Suppressor macrophage treated with lipopolysaccharide for 4 hours (primary cell): Measurements from ENCODE around the gene ELOVL4.

Experiments used
- DNase-seq: peaks from one replicate; pipeline ENCODE4 v3.0.0-alpha.2; 2020

ELOVL4 gene

GRCh38 chr6:79909517-79909916, 37.8 kb downstream of the ELOVL4 start:
- no peak for DNase-seq

GRCh38 chr6:79902046-79902445, 45.3 kb downstream of the ELOVL4 start:
- DNase-seq = no peak

GRCh38 chr6:79898076-79898475, 49.3 kb downstream of the ELOVL4 start:
- no peak for DNase-seq

DNA sequence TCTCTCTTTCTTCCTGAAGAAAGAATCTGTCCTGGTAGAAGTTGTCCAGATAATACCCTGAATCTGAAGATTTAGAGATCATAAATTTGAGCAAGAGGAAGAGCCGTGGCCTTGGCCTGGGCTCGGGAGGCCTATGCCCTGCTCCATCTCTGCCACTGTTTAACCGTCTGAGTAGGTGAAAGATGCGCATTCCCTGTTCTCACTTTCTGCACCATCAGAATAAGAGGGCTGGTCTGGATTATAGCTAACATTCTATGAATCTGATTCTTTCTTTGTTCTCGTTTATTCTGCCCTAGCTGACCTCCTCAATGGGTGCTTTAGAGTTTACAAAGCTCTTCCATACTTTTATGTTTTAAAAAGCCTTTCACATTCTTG, 51.3 kb downstream of the ELOVL4 start:
- DNase-seq = no peak

DNA sequence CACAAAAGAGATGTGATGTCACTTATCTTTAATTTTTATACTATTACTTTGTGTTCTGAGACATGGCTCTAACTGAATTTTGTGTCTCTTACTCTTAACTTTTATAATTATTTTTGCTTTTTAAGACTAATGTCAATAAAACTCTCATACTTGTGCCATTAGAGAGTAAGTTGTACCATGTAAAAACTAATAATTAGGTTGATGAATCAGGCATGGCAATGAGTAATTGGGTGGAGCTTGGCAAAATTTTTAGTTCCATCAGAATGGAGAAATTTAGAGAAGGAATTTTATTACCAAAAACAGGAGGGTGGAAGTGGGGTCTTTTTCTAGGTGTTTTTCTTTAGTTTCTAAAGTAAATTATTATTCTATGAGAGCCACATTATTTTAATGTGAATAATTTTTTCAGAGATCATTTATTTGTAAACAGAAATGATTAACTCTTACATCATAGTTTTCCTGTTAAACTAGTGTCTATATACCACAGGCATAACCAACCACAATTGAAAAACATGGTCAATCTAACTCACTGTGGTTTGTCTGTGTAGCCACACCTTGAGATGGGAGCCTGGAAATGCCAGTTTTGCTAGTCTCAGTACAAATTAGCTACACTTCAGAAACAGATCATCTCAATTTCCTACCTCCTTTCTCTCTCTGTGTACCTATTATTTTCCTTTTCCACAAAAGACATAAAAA, 51.8 kb downstream of the ELOVL4 start:
- no peak for DNase-seq

- DNase-seq = no peak
Measured at GRCh38 chr6:79894939-79895338, 52.4 kb downstream of the ELOVL4 start.

DNA sequence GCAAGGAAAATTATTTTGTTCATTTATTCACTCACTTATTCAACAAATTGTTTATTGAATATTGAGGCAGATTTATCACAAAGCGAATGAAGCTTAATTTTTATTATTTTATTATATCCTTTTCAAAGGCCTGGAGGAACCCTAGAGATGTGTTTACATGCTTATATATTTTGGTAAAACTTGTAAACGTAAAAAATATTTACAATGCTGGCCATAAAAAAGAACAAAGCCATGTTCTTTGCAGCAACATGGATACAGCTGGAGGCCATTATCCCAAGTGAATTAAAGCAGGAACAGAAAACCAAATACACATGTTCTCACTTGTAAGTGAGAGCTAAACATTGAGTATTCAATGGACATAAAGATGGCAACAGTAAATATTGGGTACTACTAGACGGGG, 58.8 kb downstream of the ELOVL4 start:
- no peak for DNase-seq

GRCh38 chr6:79878142-79878748, 69.1 kb downstream of the ELOVL4 start:
- no peak for DNase-seq

- DNase-seq = peak; percentile 46
Measured at GRCh38 chr6:79874531-79875134, 72.7 kb downstream of the ELOVL4 start.

- DNase-seq = peak; percentile 22
Measured at GRCh38 chr6:79872986-79873385, 74.4 kb downstream of the ELOVL4 start.

DNA sequence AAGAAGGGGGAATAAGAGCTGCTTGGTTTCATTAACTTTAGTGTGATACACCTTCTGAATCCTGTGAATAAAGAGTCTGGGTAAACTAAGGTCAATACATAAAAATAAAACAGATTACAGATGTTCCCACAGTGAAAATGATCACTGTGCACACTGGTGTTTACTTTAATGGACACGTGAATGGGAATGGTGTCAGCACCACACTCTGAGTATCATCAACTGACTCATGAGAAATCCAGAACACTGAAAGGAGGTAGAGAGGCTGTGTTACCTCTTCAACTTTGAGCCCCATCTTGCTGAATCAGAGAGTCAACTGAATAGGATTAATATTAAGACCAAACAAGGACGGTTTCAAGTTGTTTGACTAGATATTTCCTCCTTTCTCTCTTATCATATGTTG, 75.0 kb downstream of the ELOVL4 start:
- DNase-seq = no peak

- peak; percentile 85 for DNase-seq
Measured at GRCh38 chr6:79869600-79870084, 77.7 kb downstream of the ELOVL4 start.

GRCh38 chr6:79869184-79869583, 78.2 kb downstream of the ELOVL4 start:
- DNase-seq = no peak

DNA sequence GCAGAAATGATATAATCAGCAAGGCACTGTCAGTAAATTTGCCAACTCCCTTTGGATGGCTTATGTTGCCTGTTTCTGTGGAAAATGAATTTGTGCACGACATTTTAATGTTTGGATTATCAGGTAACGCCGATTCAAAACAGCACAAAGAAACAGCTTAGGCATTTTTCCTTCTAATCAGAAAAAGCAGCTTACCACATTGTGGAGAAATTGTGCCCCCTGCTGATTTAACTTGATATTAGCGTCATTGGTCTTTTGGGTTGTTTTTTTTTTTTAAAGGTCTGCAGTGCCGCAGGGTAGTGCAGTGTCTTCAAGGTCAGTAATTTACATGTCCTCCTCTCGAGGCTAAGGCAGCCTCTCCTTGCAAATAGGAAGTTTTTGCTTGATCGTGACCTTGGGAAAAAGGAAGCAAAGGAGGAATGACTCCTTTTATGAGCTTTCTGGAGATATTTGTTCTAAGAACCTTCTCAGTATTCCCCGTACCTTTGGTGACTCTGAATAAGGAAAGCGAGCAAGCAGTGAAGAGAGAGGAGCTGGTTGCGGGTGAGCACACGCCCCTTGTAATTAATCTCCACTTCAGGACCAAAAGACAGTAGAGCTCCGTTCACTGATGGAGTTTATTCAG, 79.1 kb downstream of the ELOVL4 start:
- peak; percentile 77 for DNase-seq
